Measurements from ENCODE around the gene XKR7. TPM values are rescaled to one million over a fixed set of nuclear protein-coding genes. Genes with fewer than 3 reads are reported as not detected.

The XKR7 gene
- total RNA-seq, 1 donor from 2014 or later, result 0.05 TPM

- DNase-seq (ENCODE audit: low spot score), result peak; percentile 58
Observed at GRCh38 chr20:32040142-32040953, 72.4 kb downstream of the XKR7 start.

GRCh38 chr20:32045999-32046398 lies 78.0 kb downstream of the XKR7 start:
- no peak for DNase-seq (ENCODE audit: low spot score)

GRCh38 chr20:32050324-32050841 lies 82.4 kb downstream of the XKR7 start:
- DNase-seq (ENCODE audit: low spot score), result no peak

- DNase-seq (ENCODE audit: low spot score), result no peak
Observed at GRCh38 chr20:32050851-32051556, 83.1 kb downstream of the XKR7 start.

GRCh38 chr20:32051720-32052089 lies 83.8 kb downstream of the XKR7 start:
- DNase-seq (ENCODE audit: low spot score), result no peak

GRCh38 chr20:32052090-32052777 lies 84.3 kb downstream of the XKR7 start, which contains the start of gene HCK:
HCK (plus strand) TSS chr20:32052242.
- DNase-seq (ENCODE audit: low spot score), result no peak

- no peak for DNase-seq (ENCODE audit: low spot score)
Observed at GRCh38 chr20:32052778-32053362, 84.9 kb downstream of the XKR7 start.

Other genes starting within 250 kb of the XKR7 start
- 91.4 TPM for gene BCL2L1, start 245.3 kb upstream of the XKR7 start, total RNA-seq
- 0.81 TPM for gene TPX2, start 228.9 kb upstream of the XKR7 start, total RNA-seq
- gene MYLK2, start 148.8 kb upstream of the XKR7 start, total RNA-seq, result not detected
- not detected for gene FOXS1, start 122.5 kb upstream of the XKR7 start, total RNA-seq
- gene DUSP15, start 97.6 kb upstream of the XKR7 start, total RNA-seq, result 4.7 TPM
- gene TTLL9, start 97.5 kb upstream of the XKR7 start, total RNA-seq, result 0.86 TPM
- 12.1 TPM for gene PDRG1, start 16.1 kb upstream of the XKR7 start, total RNA-seq
- gene CCM2L, start 42.3 kb downstream of the XKR7 start, total RNA-seq, result 8.2 TPM
- gene HCK, start 84.1 kb downstream of the XKR7 start, total RNA-seq, result 6.1 TPM
- 69.4 TPM for gene TM9SF4, start 141.6 kb downstream of the XKR7 start, total RNA-seq
- 17.4 TPM for gene PLAGL2, start 239.6 kb downstream of the XKR7 start, total RNA-seq
- gene POFUT1, start 239.7 kb downstream of the XKR7 start, total RNA-seq, result 55.2 TPM